H1 (cell line): Measurements from ENCODE around the gene OLR1. TPM values are rescaled to one million over a fixed set of nuclear protein-coding genes. Genes with fewer than 3 reads are reported as not detected.

ENCODE experiments used
- CTCF ChIA-PET: fragments of 300-600 bp; sonication (Branson Sonifier 250); formaldehyde crosslinking; loops from one replicate; lab custom pipeline; 2021; ENCODE audit not compliant: partially characterized antibody; lab: Charles Lee
- POLR2A ChIA-PET: fragments of 300-600 bp; sonication (Branson Sonifier 250); formaldehyde crosslinking; loops from one replicate; lab custom pipeline; 2021; ENCODE audit warnings: inconsistent platforms; ENCODE audit not compliant: partially characterized antibody; lab: Charles Lee
- DNase-seq, 2 experiments: peaks; one replicate each; pipeline versions ENCODE4 v3.0.0 to v3.0.0-alpha.2; 2010 to 2022; ENCODE audit warnings: low spot score in 2 of 2, low read depth in 1 of 2, mixed read lengths in 1 of 2
- FAIRE-seq: peaks from 2 replicates; lab custom pipeline; 2011; peaks lifted over from hg19 to GRCh38; lab: Jason Lieb, UNC
- H2AFZ ChIP-seq: 2 replicates; pipeline ENCODE4 v1.8.1; 2012; ENCODE audit warnings: low read length, inconsistent platforms
- H2AK5ac ChIP-seq: 2 replicates; pipeline ENCODE4 v1.6.1; 2013; ENCODE audit warnings: low read depth, low read length
- H2BK120ac ChIP-seq: replicated peaks from 2 replicates; pipeline ENCODE3; 2013; ENCODE audit warnings: low read depth, low read length, inconsistent platforms
- H2BK12ac ChIP-seq: 2 replicates; pipeline ENCODE4 v1.6.1; 2013; ENCODE audit warnings: low read depth, low read length
- H2BK15ac ChIP-seq: 2 replicates; pipeline ENCODE4 v1.6.1; 2013; ENCODE audit warnings: low read length
- H2BK20ac ChIP-seq: 2 replicates; pipeline ENCODE4 v1.6.1; 2013; ENCODE audit warnings: low read length
- H2BK5ac ChIP-seq: 2 replicates; pipeline ENCODE4 v1.6.1; 2013; ENCODE audit warnings: low read depth, low read length
- H3K14ac ChIP-seq: 2 replicates; pipeline ENCODE4 v1.6.1; 2013; ENCODE audit warnings: inconsistent platforms; ENCODE audit not compliant: insufficient read length
- H3K18ac ChIP-seq: 2 replicates; pipeline ENCODE4 v1.6.1; 2013; ENCODE audit warnings: low read length; ENCODE audit errors: extremely low read depth
- H3K23ac ChIP-seq: 2 replicates; pipeline ENCODE4 v1.6.1; 2013; ENCODE audit warnings: inconsistent platforms; ENCODE audit not compliant: insufficient read length
- H3K23me2 ChIP-seq: 2 replicates; pipeline ENCODE4 v1.6.1; 2013; ENCODE audit warnings: low read depth, low read length
- H3K27ac ChIP-seq: 2 replicates; pipeline ENCODE4 v1.6.1; 2011; ENCODE audit warnings: low read depth, low read length, inconsistent platforms
- H3K27me3 ChIP-seq, 4 experiments: replicated peaks in 1 of 4; 1 replicate in 1 of 4; 2 replicates in 3 of 4; pipeline versions ENCODE4 v1.6.1 to v1.8.1; 2011 to 2013; ENCODE audit warnings: low read length in 3 of 4, mild to moderate bottlenecking in 3 of 4, inconsistent platforms in 2 of 4, mixed read lengths in 2 of 4, moderate library complexity in 1 of 4; ENCODE audit not compliant: control insufficient read depth in 3 of 4, insufficient read depth in 3 of 4; ENCODE audit errors: extremely low read depth in 1 of 4
- H3K36me3 ChIP-seq, 4 experiments: 2 replicates each; pipeline versions ENCODE4 v1.6.1 to v1.8.1; 2011 to 2013; ENCODE audit warnings: mild to moderate bottlenecking in 4 of 4, low read length in 3 of 4, moderate library complexity in 2 of 4, control low read depth in 1 of 4, inconsistent platforms in 1 of 4; ENCODE audit not compliant: insufficient read depth in 4 of 4, control insufficient read depth in 2 of 4
- H3K4ac ChIP-seq: replicated peaks from 2 replicates; pipeline ENCODE3; 2013; ENCODE audit warnings: low read length, low read depth, mixed read lengths, inconsistent platforms; ENCODE audit not compliant: insufficient read length
- H3K4me1 ChIP-seq, 4 experiments: replicated peaks in 1 of 4; 1 replicate in 1 of 4; 2 replicates in 3 of 4; pipeline versions ENCODE4 v1.6.1 to v1.8.1; 2011 to 2013; ENCODE audit warnings: low read length in 3 of 4, inconsistent platforms in 2 of 4, mixed read lengths in 1 of 4; ENCODE audit not compliant: insufficient read depth in 4 of 4, control insufficient read depth in 3 of 4
- H3K4me2 ChIP-seq, 2 experiments: 2 replicates each; pipeline versions ENCODE4 v1.6.1 to v1.8.1; 2011 to 2013; ENCODE audit warnings: low read depth in 2 of 2, low read length in 2 of 2, control low read depth in 1 of 2, inconsistent platforms in 1 of 2, mild to moderate bottlenecking in 1 of 2; ENCODE audit not compliant: insufficient read depth in 1 of 2
- H3K4me3 ChIP-seq, 4 experiments: fragments of 200-600, 300-600 bp in 1 of 4; sonication (generic), shearing (Covaris generic), sonication (Bioruptor Twin) in 1 of 4; 2 replicates each; pipeline versions ENCODE4 v1.5.1 to v1.8.1; 2011 to 2016; ENCODE audit warnings: low read length in 4 of 4, low read depth in 3 of 4, control low read depth in 2 of 4, inconsistent platforms in 2 of 4, mild to moderate bottlenecking in 2 of 4, mixed read lengths in 1 of 4, moderate library complexity in 1 of 4; ENCODE audit not compliant: insufficient read depth in 2 of 4; ENCODE audit errors: extremely low read depth in 1 of 4
- H3K56ac ChIP-seq: replicated peaks from 2 replicates; pipeline ENCODE3; 2013; ENCODE audit warnings: low read depth, mild to moderate bottlenecking, mixed read lengths, low read length, inconsistent platforms; ENCODE audit not compliant: insufficient read length
- H3K79me1 ChIP-seq: 2 replicates; pipeline ENCODE4 v1.6.1; 2013; ENCODE audit warnings: low read depth, low read length, control low read depth
- H3K79me2 ChIP-seq, 2 experiments: 2 replicates each; pipeline versions ENCODE4 v1.6.1 to v1.8.1; 2012 to 2013; ENCODE audit warnings: low read length in 2 of 2, mild to moderate bottlenecking in 2 of 2, inconsistent platforms in 1 of 2; ENCODE audit not compliant: insufficient read depth in 2 of 2, control insufficient read depth in 1 of 2
- H3K9ac ChIP-seq, 4 experiments: replicated peaks in 1 of 4; 1 replicate in 1 of 4; 2 replicates in 3 of 4; pipeline versions ENCODE4 v1.6.1 to v1.8.1; 2011 to 2013; ENCODE audit warnings: low read depth in 3 of 4, low read length in 3 of 4, control low read depth in 2 of 4, mild to moderate bottlenecking in 2 of 4, moderate library complexity in 2 of 4, inconsistent platforms in 1 of 4; ENCODE audit errors: extremely low read depth in 1 of 4
- H3K9me3 ChIP-seq, 2 experiments: 2 replicates each; pipeline versions ENCODE4 v1.6.1 to v1.8.1; 2012 to 2013; ENCODE audit warnings: mild to moderate bottlenecking in 2 of 2, moderate library complexity in 2 of 2, control low read depth in 1 of 2, inconsistent platforms in 1 of 2, low read depth in 1 of 2, low read length in 1 of 2, mixed read lengths in 1 of 2; ENCODE audit not compliant: insufficient read depth in 2 of 2
- H4K20me1 ChIP-seq, 2 experiments: replicated peaks in 1 of 2; 2 replicates each; pipeline versions ENCODE3 to v1.8.1; 2011 to 2013; ENCODE audit warnings: inconsistent platforms in 2 of 2, low read length in 2 of 2, mild to moderate bottlenecking in 1 of 2; ENCODE audit not compliant: insufficient read depth in 2 of 2, control insufficient read depth in 1 of 2
- H4K5ac ChIP-seq: 2 replicates; pipeline ENCODE4 v1.6.1; 2013; ENCODE audit warnings: low read length, low read depth, mixed read lengths, inconsistent platforms; ENCODE audit not compliant: insufficient read length
- H4K8ac ChIP-seq: 2 replicates; pipeline ENCODE4 v1.8.0; 2013; ENCODE audit warnings: mild to moderate bottlenecking, moderate library complexity, low read length, inconsistent platforms; ENCODE audit not compliant: insufficient read depth; ENCODE audit errors: extremely low read depth
- H4K91ac ChIP-seq: replicated peaks from 2 replicates; pipeline ENCODE3; 2013; ENCODE audit warnings: low read length, mixed read lengths, inconsistent platforms; ENCODE audit not compliant: insufficient read length
- EGR1 ChIP-seq: IDR thresholded peaks from 2 replicates; pipeline ENCODE4 v1.6.1; 2011; ENCODE audit warnings: low read depth, low read length, borderline replicate concordance
- HDAC6 ChIP-seq: IDR thresholded peaks from one replicate; pipeline ENCODE4 v1.7.1; 2012; ENCODE audit warnings: low read depth, mild to moderate bottlenecking, inconsistent platforms, low read length, moderate library complexity
- KDM1A ChIP-seq: fragments of 200-600, 300-600 bp; sonication (generic); IDR thresholded peaks from 2 replicates; pipeline ENCODE4 v1.7.1; 2016; ENCODE audit warnings: mild to moderate bottlenecking, low read length, borderline replicate concordance
- SIX5 ChIP-seq: IDR thresholded peaks from 2 replicates; pipeline ENCODE4 v1.6.1; 2011; ENCODE audit warnings: mild to moderate bottlenecking, low read depth, low read length
- WGBS, 2 experiments: shearing (Covaris generic) in 1 of 2; methylation state at CpG; one replicate each; pipeline versions ENCODE4 v1.1.6 to v1.1.7; 2013 to 2015; ENCODE audit warnings: low lambda C conversion rate in 2 of 2, mixed read lengths in 2 of 2, inconsistent platforms in 1 of 2, low coverage in 1 of 2, missing lambda C conversion rate in 1 of 2; ENCODE audit not compliant: insufficient replicate concordance in 2 of 2, insufficient coverage in 1 of 2, insufficient read length in 1 of 2; ENCODE audit errors: extremely low coverage in 1 of 2, missing lambda C conversion rate in 1 of 2; 5-methylcytosine and 5-hydroxymethylcytosine counted together
- polyA plus RNA-seq, 7 experiments: library from polyadenylated mRNA; depleted of rRNA in 3 of 7; stranded (reverse) in 5 of 7; unstranded in 2 of 7; fragments of >200 nt in 5 of 7; fragments of 200-250 nt in 2 of 7; gene quantifications; 1 replicate in 5 of 7; 2 replicates in 1 of 7; 4 replicates in 1 of 7; pipeline versions ENCODE4 v1.2.1 to v1.2.3, GENCODE V29; 2011 to 2013; ENCODE audit warnings: missing spikeins in 2 of 7, mixed read lengths in 2 of 7
- total RNA-seq: library from RNA; stranded (reverse); fragmentation: NEBNext Ultra II Directional; extraction: Animal tissue kit (Norgen Biotek cat#: 25700); gene quantifications from 2 replicates; pipeline ENCODE4 v1.2.1, GENCODE V29; 2021

The OLR1 gene
- total and polyA plus RNA-seq, 2 of the 8 experiments (the other 6 are each of a cell fraction or from before 2014, with no cell fraction given): not detected

DNA sequence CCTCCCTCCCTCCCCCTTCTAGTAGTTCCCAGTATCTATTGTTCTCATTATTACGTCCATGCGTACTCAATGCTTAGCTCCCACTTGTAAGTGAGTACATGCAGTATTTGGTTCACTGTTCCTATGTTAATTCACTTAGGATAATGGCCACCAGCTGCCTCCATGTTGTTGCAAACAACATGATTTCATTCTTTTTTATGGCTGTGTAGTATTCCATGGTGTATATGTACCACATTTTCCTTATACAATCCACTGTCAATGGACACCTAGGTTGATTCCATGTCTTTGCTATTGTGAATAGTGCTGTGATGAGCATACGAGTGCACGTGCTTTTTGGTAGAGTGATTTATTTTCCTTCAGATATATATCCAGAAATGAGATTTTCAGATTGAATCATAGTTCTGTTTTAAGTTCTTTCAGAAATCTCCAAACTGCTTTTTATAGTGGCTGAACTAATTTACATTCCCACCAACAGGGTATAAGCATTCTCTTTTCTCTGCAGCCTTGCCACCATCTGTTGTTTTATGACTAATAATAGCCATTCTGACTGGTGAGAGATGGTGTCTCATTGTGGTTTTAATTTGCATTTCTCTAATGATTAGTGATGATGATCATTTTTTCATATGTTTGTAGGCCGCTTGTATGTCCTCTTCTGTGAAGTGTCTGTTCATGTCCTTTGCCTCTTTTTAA, 24.1 kb downstream of the OLR1 start:
- Histone ChIP-seq H3K4me2 (no peak overlapping the region), H4K8ac (no peak overlapping the region), H3K27ac (no peak overlapping the region), H2BK120ac (no peak overlapping the region), H4K20me1 (no peaks in the 10 kb centered on the region), H3K9ac (no peak overlapping the region), H2BK5ac (no peak overlapping the region), H3K4ac (no peak overlapping the region), H3K23ac (no peak overlapping the region), H3K56ac (no peak overlapping the region), H2BK12ac (no peak overlapping the region), H3K27me3 (no peaks in the 10 kb centered on the region), H3K4me1 (no peaks in the 10 kb centered on the region), H3K23me2 (no peaks in the 10 kb centered on the region), H4K91ac (no peak overlapping the region), H4K5ac (no peak overlapping the region), H2BK20ac (no peak overlapping the region), H3K79me2 (no peaks in the 10 kb centered on the region), H2AK5ac (no peak overlapping the region), H2BK15ac (no peak overlapping the region), H3K36me3 (no peaks in the 10 kb centered on the region), H3K9me3 (peaks cover 0 to 3% of the 10 kb centered on the region in 2 experiments; a peak in 1 of 4 replicates), H3K79me1 (no peaks in the 10 kb centered on the region), H2AFZ (no peak overlapping the region), H3K18ac (no peak overlapping the region), H3K14ac (no peak overlapping the region), H3K4me3 (no peak overlapping the region)
- DNase-seq (no peak), FAIRE-seq (no peak)
- ChIA-PET CTCF (interaction anchor here (0.7 kb wide), 1 partner anchor 8 kb away, joined by 4 read pairs; no protein-coding TSS in a partner anchor), POLR2A (interaction anchor here (0.6 kb wide), 1 partner anchor 11 kb away, joined by 3 read pairs; no protein-coding TSS in a partner anchor)
- WGBS, 2 experiments: 92% methylated on average over 5 of the region's 5 CpGs; no CpG with 5 or more reads in 1 of the 2 experiments
- TF ChIP-seq HDAC6: no peak
- no peak for TF ChIP-seq EGR1
- TF ChIP-seq SIX5: no peak
- 0 out of 2 replicates have a peak, but pooled peaks have one; percentile 45 for TF ChIP-seq KDM1A
